NCI-H1694 treated with DMSO at 0.1 percent for 48 hours (cell line): Measurements from ENCODE around the gene ERG.

Experiments
- DNase-seq: peaks from one replicate; lab custom pipeline; 2025; lab: John Stamatoyannopoulos, UW

The ERG gene

DNA sequence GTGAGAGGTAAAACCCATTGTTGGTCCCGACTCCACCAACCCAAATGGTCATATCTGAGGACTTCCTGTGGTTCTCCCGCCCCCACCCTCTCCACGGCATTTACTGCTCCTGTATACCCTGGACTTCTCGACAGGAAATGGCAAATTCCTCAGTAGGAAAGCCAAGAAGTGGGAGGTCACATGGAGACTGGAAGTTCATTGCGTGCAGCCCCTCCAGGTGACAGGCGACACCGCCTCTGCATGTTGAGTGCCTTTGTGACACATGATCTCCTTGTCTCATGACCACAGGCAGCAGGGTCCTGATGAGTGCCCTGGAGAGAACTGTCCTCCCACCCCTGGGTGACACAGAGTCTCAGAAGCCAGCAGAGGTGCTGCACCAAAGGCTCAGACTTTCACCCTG is 24.2 kb downstream of the ERG start:
- DNase-seq, result no peak

- DNase-seq, result no peak
Measured at GRCh38 chr21:38472412-38473108, 25.7 kb downstream of the ERG start.

GRCh38 chr21:38471766-38472165 is 26.5 kb downstream of the ERG start:
- DNase-seq, result no peak

- no peak for DNase-seq
Measured at GRCh38 chr21:38470755-38471154, 27.5 kb downstream of the ERG start.

DNA sequence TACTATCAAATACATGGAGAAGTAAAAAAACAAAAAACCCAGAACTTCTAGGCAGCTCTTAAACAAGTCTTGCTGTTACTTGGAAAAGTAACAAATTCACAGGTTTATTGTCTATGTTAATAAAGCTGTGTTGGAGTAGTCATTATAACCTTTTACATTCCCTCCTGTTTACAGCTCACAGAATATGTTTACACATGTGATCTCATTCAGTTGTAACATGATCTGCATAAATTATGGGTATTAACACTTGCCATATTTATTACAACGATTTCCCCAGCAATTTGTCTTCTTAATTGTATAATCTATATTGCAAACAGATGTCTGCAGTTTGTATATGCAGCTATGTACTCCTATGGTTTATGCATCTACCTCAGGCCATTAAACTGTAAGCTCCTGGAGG is 28.6 kb downstream of the ERG start:
- no peak for DNase-seq

- DNase-seq, result no peak
Measured at GRCh38 chr21:38468989-38469388, 29.3 kb downstream of the ERG start.

GRCh38 chr21:38467911-38468310 is 30.4 kb downstream of the ERG start:
- DNase-seq, result no peak

- no peak for DNase-seq
Measured at GRCh38 chr21:38467374-38467773, 30.9 kb downstream of the ERG start.

DNA sequence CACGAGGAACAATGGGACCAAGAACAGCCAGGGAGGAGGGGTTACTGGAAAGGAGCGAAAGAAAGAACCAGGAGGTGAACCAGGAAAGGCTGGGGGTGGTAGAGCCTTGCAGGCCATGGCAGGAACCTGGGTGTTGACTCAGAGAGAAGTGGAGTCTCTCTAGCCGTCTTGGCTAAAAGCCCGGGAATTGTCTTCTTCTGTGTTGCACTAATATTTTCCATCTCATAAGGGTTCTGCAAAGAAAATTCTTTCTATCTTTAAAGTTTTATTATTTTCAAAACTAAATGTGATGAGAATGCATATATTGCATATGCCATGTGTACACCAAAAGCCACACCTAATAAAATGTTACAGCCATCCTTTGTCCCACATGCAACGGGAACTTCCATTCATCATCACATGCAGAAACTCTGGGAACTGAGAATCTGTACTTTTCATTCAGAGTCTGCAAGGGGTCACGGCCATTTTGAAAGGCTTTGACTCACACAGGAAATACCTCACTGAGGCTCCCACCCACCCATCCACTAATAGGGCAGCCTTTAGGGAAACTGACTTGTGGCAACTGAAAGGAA is 38.0 kb downstream of the ERG start:
- DNase-seq, result no peak

GRCh38 chr21:38459490-38459889 is 38.8 kb downstream of the ERG start:
- DNase-seq, result no peak

DNA sequence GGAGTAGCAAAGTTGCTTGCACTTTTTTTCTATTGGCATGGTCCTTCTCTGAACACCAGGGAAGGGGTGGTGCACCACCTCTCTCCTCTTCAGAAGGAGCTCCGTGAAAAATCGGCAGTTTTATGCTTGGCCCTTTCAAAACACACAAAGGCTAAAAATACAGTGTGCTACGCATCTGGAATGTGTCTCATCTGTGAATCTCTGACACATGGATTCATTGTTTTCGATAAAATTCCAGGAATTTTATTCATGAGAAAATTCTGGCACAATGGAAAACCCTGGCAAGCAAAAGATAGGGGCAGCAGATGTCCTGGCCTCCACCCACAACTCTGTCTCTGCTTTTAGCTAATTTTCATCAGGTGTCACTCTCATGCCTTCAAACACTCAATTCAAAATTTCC is 42.9 kb downstream of the ERG start:
- DNase-seq, result no peak

- DNase-seq, result no peak
Measured at GRCh38 chr21:38454702-38455101, 43.6 kb downstream of the ERG start.

- no peak for DNase-seq
Measured at GRCh38 chr21:38454161-38454560, 44.1 kb downstream of the ERG start.

DNA sequence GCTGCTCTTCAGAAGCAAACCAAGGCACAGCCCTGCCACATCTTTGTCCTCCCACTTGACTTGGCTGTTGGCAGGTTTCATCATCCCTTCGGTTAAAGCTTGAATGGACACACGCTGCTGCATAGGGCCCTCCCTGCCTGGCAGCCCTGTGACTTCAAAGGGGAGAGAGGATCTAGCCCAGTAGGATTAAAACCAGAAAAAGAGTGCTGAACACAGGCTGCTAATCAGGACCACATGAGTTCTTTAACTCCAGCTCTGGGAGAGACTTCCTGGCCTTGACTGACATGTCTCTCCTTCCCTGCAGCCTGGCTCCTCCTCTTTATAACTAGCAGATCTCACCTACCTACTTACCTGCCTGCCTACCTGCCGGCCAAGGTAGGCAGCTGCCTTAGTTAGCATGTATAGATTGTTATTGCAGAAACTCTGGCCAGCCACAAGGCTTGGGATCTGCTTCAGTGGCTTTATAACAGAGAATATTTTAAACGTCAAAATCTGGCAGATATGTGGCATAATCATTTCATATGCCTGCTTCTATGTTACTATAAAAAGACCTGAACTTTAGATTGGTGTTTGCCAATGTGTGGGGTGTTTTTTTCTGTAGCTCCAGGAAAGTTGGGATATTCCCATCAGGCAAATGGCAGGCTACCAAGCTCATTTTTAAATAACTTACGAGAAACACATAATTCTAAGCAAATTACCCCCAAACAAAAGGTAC is 49.4 kb downstream of the ERG start:
- DNase-seq, result no peak

DNA sequence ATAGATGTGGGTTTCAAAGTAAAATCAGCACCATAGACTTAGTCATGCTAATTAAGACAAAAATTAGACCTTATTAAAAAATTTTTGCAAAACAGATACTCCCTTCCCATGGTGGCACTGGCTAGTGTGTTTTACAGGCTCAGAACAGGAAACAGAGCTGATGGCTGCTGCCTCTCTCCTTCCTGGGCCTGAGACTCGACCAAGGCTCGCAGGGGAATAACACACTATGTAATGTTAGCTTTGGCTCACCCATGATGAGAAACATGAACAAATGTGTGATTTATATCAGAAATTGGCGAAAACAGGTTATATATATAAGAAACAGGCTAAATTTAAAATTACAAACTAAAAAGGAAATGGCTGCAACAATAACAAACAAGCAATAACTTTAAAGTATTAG is 50.7 kb downstream of the ERG start:
- no peak for DNase-seq

GRCh38 chr21:38444691-38445090 is 53.6 kb downstream of the ERG start:
- no peak for DNase-seq

DNA sequence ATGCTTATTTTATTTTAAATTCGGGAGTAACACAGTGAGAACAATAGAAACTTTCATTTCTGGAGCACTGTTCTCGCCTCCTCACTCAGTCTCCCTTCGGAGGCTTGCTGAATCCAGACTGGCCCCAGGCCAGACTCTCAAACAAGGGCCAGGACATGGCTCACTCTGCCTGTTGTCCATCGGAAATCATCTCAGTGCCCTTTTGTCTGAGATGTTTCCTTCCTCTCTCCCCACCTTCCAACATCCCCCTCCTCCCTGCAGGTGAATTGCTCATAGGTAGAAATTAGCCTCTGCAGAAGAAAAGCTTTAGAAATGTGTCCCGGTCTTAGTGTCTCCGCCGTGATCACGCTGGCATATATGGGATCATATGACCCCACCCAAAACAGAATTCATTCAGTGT is 55.2 kb downstream of the ERG start:
- no peak for DNase-seq

- DNase-seq, result no peak
Measured at GRCh38 chr21:38441153-38441552, 57.1 kb downstream of the ERG start.

- no peak for DNase-seq
Measured at GRCh38 chr21:38440746-38441145, 57.5 kb downstream of the ERG start.

DNA sequence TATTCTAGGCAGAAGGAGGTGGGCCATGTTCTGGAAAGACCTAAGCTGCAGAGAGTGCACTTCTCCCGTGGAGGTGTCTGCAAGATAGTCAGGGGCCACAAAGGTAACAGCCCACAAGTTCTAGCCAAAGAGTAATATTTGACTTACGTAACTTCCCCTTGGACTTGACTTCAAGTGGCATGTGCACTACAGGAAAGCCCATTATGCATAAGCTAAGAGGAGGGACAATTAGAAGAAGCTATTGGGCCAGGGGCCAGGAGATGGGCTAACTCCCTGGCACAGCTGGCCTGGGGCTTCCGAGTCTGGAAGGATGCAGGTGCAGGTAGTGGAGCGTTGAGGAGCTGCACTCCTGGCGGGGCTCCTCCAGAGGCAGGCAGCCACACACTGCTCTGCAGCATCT is 58.3 kb downstream of the ERG start:
- DNase-seq, result no peak

DNA sequence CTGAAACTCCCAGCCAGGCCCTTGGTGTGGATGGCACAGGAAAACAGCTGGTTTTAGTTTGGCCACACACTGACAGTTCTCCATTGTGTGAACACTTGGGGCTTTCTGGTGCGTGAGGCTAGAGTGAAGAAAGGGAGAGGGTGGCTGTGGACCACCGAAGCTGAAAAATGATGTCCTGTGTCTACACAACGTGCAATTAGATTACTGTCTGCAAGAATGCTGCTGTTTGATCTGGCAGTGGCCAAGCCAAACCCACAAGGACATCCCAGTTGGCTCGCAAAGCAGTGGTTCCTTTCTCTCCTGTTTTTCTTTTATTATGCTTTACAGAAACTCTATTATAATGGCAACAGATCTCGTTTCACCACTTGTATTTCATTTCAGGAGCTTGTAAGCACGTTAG is 58.9 kb downstream of the ERG start:
- no peak for DNase-seq

DNA sequence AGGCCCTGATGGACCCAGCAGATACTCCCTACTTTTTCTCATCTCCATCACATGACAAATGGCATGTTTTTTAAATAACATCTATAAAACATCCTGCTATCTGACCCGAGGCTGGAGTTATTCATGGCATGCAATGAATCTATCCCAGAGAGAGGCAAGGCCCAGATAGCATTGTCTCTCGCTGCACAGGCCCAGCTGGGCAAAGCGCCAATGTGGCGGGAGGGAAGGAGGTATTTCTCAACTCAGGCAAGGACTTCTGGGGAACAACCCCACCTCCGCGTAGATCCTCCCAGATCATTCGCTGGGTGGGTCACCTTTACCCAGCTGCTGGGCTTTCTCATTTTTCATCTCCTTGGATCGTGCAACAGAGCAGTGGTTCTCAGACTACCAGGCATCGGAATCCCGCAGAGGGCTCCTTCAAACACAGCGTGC is 59.8 kb downstream of the ERG start:
- no peak for DNase-seq

GRCh38 chr21:38436341-38436740 is 61.9 kb downstream of the ERG start:
- DNase-seq, result no peak
